ENCODE results near the gene COL20A1.

- TF ChIP-seq EZH2 (IDR thresholded peaks at IDR 0.05; ENCODE audit: insufficient read depth, poor library complexity, severe bottlenecking) (no peak), EZH2phosphoT487 (IDR thresholded peaks at IDR 0.05; ENCODE audit: insufficient read depth, low read depth) (no peak)
Observed at GRCh38 chr20:63273059-63273579, 19.9 kb upstream of the COL20A1 start.
